GM21390 (cell line): ENCODE results near the gene CGB3.
"Not testable (repeated sequence)": the region's sequence is repeated elsewhere in the genome, so short reads cannot be mapped to it uniquely, and the experiment has no call there.

Experiments used
- ATAC-seq: cut with Tn5 transposase; IDR thresholded peaks from one replicate; pipeline ENCODE4 v1.9.1; 2021; ENCODE audit not compliant: unreplicated experiment

CGB3 gene

GRCh38 chr19:49042666-49043065 lies 18.5 kb upstream of the CGB3 start:
- ATAC-seq: not testable (repeated sequence)

GRCh38 chr19:49042177-49042576 lies 18.0 kb upstream of the CGB3 start:
- no peak for ATAC-seq

- ATAC-seq: not testable (repeated sequence)
These were observed 15.6 kb upstream of the CGB3 start for GRCh38 chr19:49039736-49040135.

- not testable (repeated sequence) for ATAC-seq
These were observed 14.6 kb upstream of the CGB3 start for GRCh38 chr19:49038557-49039276.

GRCh38 chr19:49038111-49038510 lies 14.0 kb upstream of the CGB3 start:
- not testable (repeated sequence) for ATAC-seq

- ATAC-seq: not testable (repeated sequence)
These were observed 12.7 kb upstream of the CGB3 start, which contains the start of gene CGB1 for GRCh38 chr19:49036815-49037214. Gene CGB1, minus strand, starts transcription at chr19:49036895. Its CDS starts 184 bp downstream, at chr19:49036711.

GRCh38 chr19:49031642-49032301 lies 7.6 kb upstream of the CGB3 start, which contains the start of gene CGB2:
Gene CGB2, plus strand, starts transcription at chr19:49031890. Its CDS starts 206 bp downstream, at chr19:49032096.
- not testable (repeated sequence) for ATAC-seq

- ATAC-seq: not testable (repeated sequence)
These were observed 6.2 kb upstream of the CGB3 start for GRCh38 chr19:49030323-49030722.

- not testable (repeated sequence) for ATAC-seq
These were observed 5.6 kb upstream of the CGB3 start for GRCh38 chr19:49029749-49030148.

GRCh38 chr19:49028686-49029085 lies 4.6 kb upstream of the CGB3 start:
- ATAC-seq: not testable (repeated sequence)

GRCh38 chr19:49025599-49025998 lies 1.5 kb upstream of the CGB3 start:
- ATAC-seq: not testable (repeated sequence)

GRCh38 chr19:49025088-49025487 lies 955 bp upstream of the CGB3 start:
- ATAC-seq: not testable (repeated sequence)

GRCh38 chr19:49022116-49022515 lies 2.0 kb downstream of the CGB3 start:
- no peak for ATAC-seq

GRCh38 chr19:49020931-49021895 lies 2.9 kb downstream of the CGB3 start:
- ATAC-seq: no peak

GRCh38 chr19:49020342-49020741 lies 3.8 kb downstream of the CGB3 start:
- ATAC-seq: no peak

- no peak for ATAC-seq
These were observed 4.7 kb downstream of the CGB3 start for GRCh38 chr19:49019242-49019932.

GRCh38 chr19:49018388-49019241 lies 5.5 kb downstream of the CGB3 start:
- not testable (repeated sequence) for ATAC-seq

- no peak for ATAC-seq
These were observed 6.3 kb downstream of the CGB3 start for GRCh38 chr19:49017666-49018351.
